Kidney epithelial cell (primary cell): Measurements from ENCODE around the gene MITF. TPM values are rescaled to one million over a fixed set of nuclear protein-coding genes. Genes with fewer than 3 reads are reported as not detected.
A peak's percentile ranks its signal among the peaks of the same experiment; 100 is the strongest.

Experiments
- DNase-seq: peaks from one replicate; pipeline ENCODE4 v3.0.0-alpha.2; 2010; ENCODE audit warnings: low read depth
- H3K27me3 ChIP-seq: 2 replicates; pipeline ENCODE4 v1.6.0; 2011; ENCODE audit warnings: low read length; ENCODE audit not compliant: control insufficient read depth, insufficient read depth
- H3K36me3 ChIP-seq: 2 replicates; pipeline ENCODE4 v1.5.1; 2011; ENCODE audit warnings: low read length; ENCODE audit not compliant: control insufficient read depth, insufficient read depth
- H3K4me3 ChIP-seq: 2 replicates; pipeline ENCODE4 v1.5.1; 2011; ENCODE audit warnings: low read depth, mild to moderate bottlenecking, control low read depth, low read length
- total RNA-seq: library from RNA; depleted of rRNA; stranded (reverse); fragments of >200 nt; gene quantifications from 2 replicates; pipeline ENCODE4 v1.2.3, GENCODE V29; 2015
- TF ChIP-seq, protein P1 (sequence below): IDR thresholded peaks from 2 replicates; pipeline ENCODE4 v1.5.1; 2011; ENCODE audit warnings: mild to moderate bottlenecking, moderate library complexity, low read length, control low read depth, inconsistent platforms; ENCODE audit not compliant: insufficient read depth, poor library complexity, severe bottlenecking

MITF gene
- total RNA-seq, 1 donor from 2014 or later = 5.8 TPM

DNA sequence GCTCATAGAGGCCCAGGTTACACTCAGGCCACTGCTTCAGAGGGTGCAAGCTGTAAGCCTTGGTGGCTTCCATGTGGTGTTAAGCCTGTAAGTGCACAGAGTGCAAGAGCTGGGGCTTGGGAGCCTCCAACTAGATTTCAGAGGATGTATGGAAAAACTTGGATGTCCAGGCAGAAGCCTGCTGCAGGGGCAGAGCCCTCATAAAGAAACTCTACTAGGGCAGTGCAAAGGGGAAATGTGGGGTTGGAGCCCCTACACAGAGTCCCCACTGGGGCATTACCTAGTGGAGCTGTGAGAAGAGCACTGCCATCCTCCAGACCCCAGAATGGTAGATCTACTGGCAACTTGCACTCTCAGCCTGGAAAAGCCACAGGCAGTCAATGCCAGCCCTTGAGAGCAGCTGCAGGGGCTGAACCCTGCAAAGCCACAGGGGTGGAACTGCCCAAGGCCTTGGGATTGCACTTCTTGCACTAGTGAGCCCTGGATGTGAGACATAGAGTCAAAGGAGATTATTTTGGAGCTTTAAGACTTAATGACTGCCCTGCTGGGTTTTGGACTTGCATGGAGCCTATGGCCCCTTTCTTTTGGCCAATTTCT is 14.0 kb downstream of the MITF start:
- DNase-seq = no peak
- Histone ChIP-seq H3K27me3 (no peaks in the 10 kb centered on the region), H3K4me3 (no peak overlapping the region), H3K36me3 (no peaks in the 10 kb centered on the region)
- TF ChIP-seq, protein P1, sequence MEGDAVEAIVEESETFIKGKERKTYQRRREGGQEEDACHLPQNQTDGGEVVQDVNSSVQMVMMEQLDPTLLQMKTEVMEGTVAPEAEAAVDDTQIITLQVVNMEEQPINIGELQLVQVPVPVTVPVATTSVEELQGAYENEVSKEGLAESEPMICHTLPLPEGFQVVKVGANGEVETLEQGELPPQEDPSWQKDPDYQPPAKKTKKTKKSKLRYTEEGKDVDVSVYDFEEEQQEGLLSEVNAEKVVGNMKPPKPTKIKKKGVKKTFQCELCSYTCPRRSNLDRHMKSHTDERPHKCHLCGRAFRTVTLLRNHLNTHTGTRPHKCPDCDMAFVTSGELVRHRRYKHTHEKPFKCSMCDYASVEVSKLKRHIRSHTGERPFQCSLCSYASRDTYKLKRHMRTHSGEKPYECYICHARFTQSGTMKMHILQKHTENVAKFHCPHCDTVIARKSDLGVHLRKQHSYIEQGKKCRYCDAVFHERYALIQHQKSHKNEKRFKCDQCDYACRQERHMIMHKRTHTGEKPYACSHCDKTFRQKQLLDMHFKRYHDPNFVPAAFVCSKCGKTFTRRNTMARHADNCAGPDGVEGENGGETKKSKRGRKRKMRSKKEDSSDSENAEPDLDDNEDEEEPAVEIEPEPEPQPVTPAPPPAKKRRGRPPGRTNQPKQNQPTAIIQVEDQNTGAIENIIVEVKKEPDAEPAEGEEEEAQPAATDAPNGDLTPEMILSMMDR = no peak

DNA sequence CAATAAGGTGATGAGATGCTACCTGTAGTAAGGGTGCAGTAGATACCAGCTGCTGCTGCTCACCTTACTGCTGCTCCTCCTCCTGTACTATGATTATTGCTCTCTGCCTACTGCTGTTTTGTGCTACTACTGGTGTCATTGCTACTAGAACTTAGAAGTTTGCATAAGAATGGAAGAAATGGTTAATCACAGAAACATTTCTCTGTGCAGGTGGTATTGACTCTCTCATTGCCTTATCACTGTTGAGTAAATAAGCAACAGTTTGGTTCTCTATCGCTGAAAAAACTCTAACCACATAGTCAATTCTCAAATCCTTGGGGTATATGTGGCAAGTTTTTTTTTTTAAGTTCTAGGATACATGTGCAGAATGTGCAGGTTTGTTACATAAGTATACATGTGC is 16.5 kb downstream of the MITF start:
- no peak for DNase-seq
- H3K27me3 ChIP-seq = no peaks in the 10 kb centered on the region

DNA sequence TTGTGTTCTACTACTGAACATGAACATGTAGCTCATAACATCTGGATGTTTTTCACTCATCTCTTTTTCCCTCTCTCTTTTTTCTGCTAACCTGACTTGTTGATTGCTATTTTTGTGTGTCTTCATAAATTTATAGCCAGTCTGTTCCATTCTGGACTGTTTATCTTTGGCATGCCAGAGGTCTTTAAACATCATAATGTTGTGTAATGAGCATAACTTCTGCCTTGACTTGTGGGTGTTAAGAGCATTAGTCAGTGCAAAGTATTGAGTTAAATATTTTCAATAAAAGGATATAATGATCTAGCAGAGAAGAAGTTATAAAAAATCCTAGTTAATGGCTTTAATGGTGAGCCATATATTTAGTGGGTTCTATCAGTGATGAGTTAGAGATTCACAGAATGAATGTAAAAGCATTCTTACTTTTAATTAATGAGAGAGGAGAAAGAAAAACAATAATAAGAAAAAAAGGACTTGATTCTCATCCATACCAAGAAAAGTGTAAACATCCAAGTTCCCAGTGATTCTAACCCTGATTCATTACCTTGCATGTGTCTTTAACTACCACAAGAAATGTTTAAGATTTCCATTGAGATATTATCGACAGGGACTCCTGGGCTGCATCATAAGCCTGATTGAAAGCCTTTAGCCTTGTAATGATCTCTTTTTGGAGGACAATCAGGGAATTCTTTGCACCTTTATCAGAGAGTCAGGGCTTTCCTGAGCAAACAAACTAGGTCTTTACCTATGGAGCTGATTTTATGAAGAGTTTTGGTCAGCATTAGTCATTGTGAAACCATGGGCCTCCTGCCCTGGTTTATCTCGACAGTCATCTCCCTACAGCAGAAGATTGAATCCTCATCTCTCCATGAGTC is 22.9 kb downstream of the MITF start:
- H3K36me3 ChIP-seq = no peaks in the 10 kb centered on the region
- TF ChIP-seq, protein P1 = no peak
- DNase-seq = no peak
- H3K4me3 ChIP-seq = no peak overlapping the region
- H3K27me3 ChIP-seq = no peaks in the 10 kb centered on the region

More for the DNA sequence above, 16.5 kb downstream of the MITF start:
- Histone ChIP-seq H3K36me3 (no peaks in the 10 kb centered on the region), H3K4me3 (no peak overlapping the region)
- TF ChIP-seq, protein P1 = no peak

DNA sequence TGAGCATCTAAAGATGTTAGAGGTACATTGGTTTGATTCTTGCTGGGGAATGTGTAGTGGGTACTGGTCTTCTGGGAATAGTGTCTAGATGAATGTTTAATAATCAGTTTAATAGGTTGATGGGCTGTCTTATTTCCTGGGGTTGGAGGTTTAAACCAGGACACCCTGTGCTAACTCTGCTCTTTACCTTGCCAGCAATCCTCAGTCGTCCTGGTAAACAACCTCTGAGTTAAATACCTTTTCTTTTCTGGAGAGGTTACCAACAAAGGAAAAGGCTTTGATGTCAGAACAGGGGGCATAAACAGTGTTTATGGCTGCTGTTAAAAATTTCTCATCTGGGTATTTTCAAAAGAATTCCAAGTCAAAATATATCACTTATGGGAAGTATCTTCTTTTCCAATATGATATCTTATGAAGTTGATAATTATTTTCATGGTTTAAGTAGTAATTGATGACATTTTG is 23.5 kb downstream of the MITF start:
- no peak for DNase-seq
- Histone ChIP-seq H3K36me3 (no peaks in the 10 kb centered on the region), H3K27me3 (no peaks in the 10 kb centered on the region), H3K4me3 (peak overlapping the region; percentile 9)
- TF ChIP-seq, protein P1 = no peak

DNA sequence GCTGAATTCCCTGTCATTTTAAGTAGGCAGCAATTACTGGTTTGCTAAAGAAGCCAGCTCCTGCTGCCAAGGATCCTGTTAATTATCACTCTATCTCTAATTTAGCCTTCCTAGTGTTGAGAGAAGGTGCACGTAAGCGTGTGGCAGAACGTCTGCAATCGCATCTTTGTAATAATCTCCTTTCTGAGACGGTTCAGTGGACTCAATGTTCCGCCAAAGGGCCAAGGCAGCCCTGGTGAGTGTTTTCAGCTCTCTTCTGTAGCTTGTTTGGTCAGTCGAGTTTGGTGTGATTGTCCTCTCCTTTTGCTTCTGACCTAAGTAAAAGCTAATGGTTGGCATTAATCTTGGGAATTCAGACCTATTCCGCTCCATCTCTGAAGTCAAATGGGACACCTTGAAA is 24.2 kb downstream of the MITF start:
- TF ChIP-seq, protein P1 = no peak

More for the DNA sequence above, 24.2 kb downstream of the MITF start:
- Histone ChIP-seq H3K27me3 (no peaks in the 10 kb centered on the region), H3K4me3 (peak overlapping the region; percentile 22), H3K36me3 (no peaks in the 10 kb centered on the region)
- DNase-seq = no peak
